H9 (cell line): Measurements from ENCODE around the gene MYO1D. TPM values are rescaled to one million over a fixed set of nuclear protein-coding genes. Genes with fewer than 3 reads are reported as not detected.

Experiments used
- DNase-seq: peaks from one replicate; pipeline ENCODE4 v3.0.0-alpha.2; 2017
- H2AFZ ChIP-seq: one replicate; pipeline ENCODE4 v1.6.1; 2013; ENCODE audit warnings: mild to moderate bottlenecking, low read length, control low read depth, moderate library complexity
- H2AK5ac ChIP-seq: 2 replicates; pipeline ENCODE4 v1.6.1; 2013; ENCODE audit warnings: low read length, control low read depth, mixed read lengths; ENCODE audit not compliant: insufficient read length
- H2BK120ac ChIP-seq: one replicate; pipeline ENCODE4 v1.6.1; 2013; ENCODE audit warnings: low read depth, mild to moderate bottlenecking, low read length, control low read depth, inconsistent platforms; ENCODE audit not compliant: poor library complexity, severe bottlenecking
- H2BK12ac ChIP-seq: 2 replicates; pipeline ENCODE4 v1.6.1; 2013; ENCODE audit warnings: low read length, control low read depth, mixed read lengths, low read depth; ENCODE audit not compliant: insufficient read length
- H2BK15ac ChIP-seq: 2 replicates; pipeline ENCODE4 v1.6.1; 2013; ENCODE audit warnings: low read depth, low read length, control low read depth
- H2BK20ac ChIP-seq: one replicate; pipeline ENCODE4 v1.6.1; 2013; ENCODE audit warnings: low read depth, mild to moderate bottlenecking, low read length, control low read depth, inconsistent platforms; ENCODE audit not compliant: poor library complexity, severe bottlenecking
- H2BK5ac ChIP-seq: 2 replicates; pipeline ENCODE4 v1.6.1; 2013; ENCODE audit warnings: low read length, control low read depth, mixed read lengths; ENCODE audit not compliant: insufficient read length
- H3K14ac ChIP-seq: 2 replicates; pipeline ENCODE4 v1.6.1; 2013; ENCODE audit warnings: low read length, control low read depth; ENCODE audit not compliant: insufficient read depth
- H3K18ac ChIP-seq: 2 replicates; pipeline ENCODE4 v1.6.1; 2013; ENCODE audit warnings: low read depth, mild to moderate bottlenecking, mixed read lengths, low read length, control low read depth; ENCODE audit not compliant: insufficient read length
- H3K23ac ChIP-seq: 2 replicates; pipeline ENCODE4 v1.6.1; 2013; ENCODE audit warnings: low read length, control low read depth, mixed read lengths, low read depth; ENCODE audit not compliant: insufficient read length
- H3K23me2 ChIP-seq: 2 replicates; pipeline ENCODE4 v1.6.1; 2013; ENCODE audit warnings: low read depth, mild to moderate bottlenecking, mixed read lengths, low read length, control low read depth; ENCODE audit not compliant: insufficient read length, poor library complexity, severe bottlenecking
- H3K27ac ChIP-seq: 2 replicates; pipeline ENCODE4 v1.5.1; 2013; ENCODE audit warnings: low read length, control low read depth, mixed read lengths, low read depth; ENCODE audit not compliant: insufficient read length
- H3K27me3 ChIP-seq: 2 replicates; pipeline ENCODE4 v1.6.1; 2013; ENCODE audit warnings: low read length, control low read depth, inconsistent platforms; ENCODE audit not compliant: insufficient read depth
- H3K4ac ChIP-seq: 2 replicates; pipeline ENCODE4 v1.6.1; 2013; ENCODE audit warnings: low read depth, mild to moderate bottlenecking, control low read depth, inconsistent platforms, low read length, moderate library complexity
- H3K4me1 ChIP-seq: 2 replicates; pipeline ENCODE4 v1.6.1; 2013; ENCODE audit warnings: low read length, control low read depth, inconsistent platforms; ENCODE audit not compliant: insufficient read depth
- H3K4me2 ChIP-seq: 2 replicates; pipeline ENCODE4 v1.6.1; 2013; ENCODE audit warnings: low read length, control low read depth, mixed read lengths; ENCODE audit not compliant: insufficient read length, insufficient read depth
- H3K56ac ChIP-seq: 2 replicates; pipeline ENCODE4 v1.6.1; 2013; ENCODE audit warnings: low read depth, mild to moderate bottlenecking, mixed read lengths, low read length, control low read depth; ENCODE audit not compliant: insufficient read length
- H3K79me1 ChIP-seq: 2 replicates; pipeline ENCODE4 v1.6.1; 2013; ENCODE audit warnings: low read depth, mild to moderate bottlenecking, moderate library complexity, low read length, control low read depth, inconsistent platforms; ENCODE audit not compliant: insufficient read depth, poor library complexity, severe bottlenecking
- H3K79me2 ChIP-seq: 2 replicates; pipeline ENCODE4 v1.6.1; 2013; ENCODE audit warnings: low read length, control low read depth, inconsistent platforms; ENCODE audit not compliant: insufficient read depth
- H3K9ac ChIP-seq: 2 replicates; pipeline ENCODE4 v1.6.1; 2013; ENCODE audit warnings: low read length, control low read depth, mixed read lengths; ENCODE audit not compliant: insufficient read length; ENCODE audit errors: extremely low read depth
- H3K9me3 ChIP-seq: one replicate; pipeline ENCODE4 v1.6.1; 2013; ENCODE audit warnings: low read depth, low read length, inconsistent platforms; ENCODE audit not compliant: control insufficient read depth
- H3T11ph ChIP-seq: one replicate; pipeline ENCODE4 v1.6.1; 2013; ENCODE audit warnings: mild to moderate bottlenecking, low read length, control low read depth, inconsistent platforms
- H4K20me1 ChIP-seq: one replicate; pipeline ENCODE4 v1.6.1; 2013; ENCODE audit not compliant: control insufficient read depth, insufficient read length, insufficient read depth
- H4K5ac ChIP-seq: 2 replicates; pipeline ENCODE4 v1.6.1; 2013; ENCODE audit warnings: low read depth, mild to moderate bottlenecking, mixed read lengths, low read length, control low read depth; ENCODE audit not compliant: insufficient read length
- H4K8ac ChIP-seq: replicated peaks from 2 replicates; pipeline ENCODE4 v1.6.1; 2013; ENCODE audit warnings: low read length, control low read depth, mixed read lengths, low read depth; ENCODE audit not compliant: insufficient read length
- H4K91ac ChIP-seq: 2 replicates; pipeline ENCODE4 v1.6.1; 2013; ENCODE audit warnings: low read depth, mild to moderate bottlenecking, moderate library complexity, mixed read lengths, low read length, control low read depth; ENCODE audit not compliant: insufficient read length
- H3K27ac Mint-ChIP-seq, 3 experiments: 2 replicates in 2 of 3; 3 replicates in 1 of 3; pipeline ENCODE4 v1.8.0; 2020 to 2021; ENCODE audit warnings: mixed read lengths in 3 of 3, mild to moderate bottlenecking in 1 of 3, moderate library complexity in 1 of 3
- H3K27me3 Mint-ChIP-seq: 2 replicates; pipeline ENCODE4 v1.8.0; 2021; ENCODE audit warnings: low read depth, mild to moderate bottlenecking, moderate library complexity, mixed read lengths
- H3K36me3 Mint-ChIP-seq, 3 experiments: 2 replicates in 2 of 3; 3 replicates in 1 of 3; pipeline ENCODE4 v1.8.0; 2020 to 2021; ENCODE audit warnings: low read depth in 3 of 3, mixed read lengths in 3 of 3; ENCODE audit not compliant: insufficient read depth in 1 of 3
- H3K4me1 Mint-ChIP-seq, 2 experiments: 2 replicates each; pipeline ENCODE4 v1.8.0; 2020; ENCODE audit warnings: mixed read lengths in 2 of 2
- H3K4me3 Mint-ChIP-seq, 2 experiments: 2 replicates in 1 of 2; 3 replicates in 1 of 2; pipeline ENCODE4 v1.8.0; 2020 to 2021; ENCODE audit warnings: mild to moderate bottlenecking in 2 of 2, mixed read lengths in 2 of 2, moderate library complexity in 1 of 2
- H3K9me3 Mint-ChIP-seq, 2 experiments: 2 replicates in 1 of 2; 3 replicates in 1 of 2; pipeline ENCODE4 v1.8.0; 2020; ENCODE audit warnings: mild to moderate bottlenecking in 2 of 2, mixed read lengths in 2 of 2, moderate library complexity in 1 of 2
- whole genome bisulfite sequencing: extraction: QIAGEN DNeasy Blood & Tissue Kit; methylation state at CpG from one replicate; pipeline ENCODE4 v1.1.7; 2013; ENCODE audit warnings: missing lambda C conversion rate, low lambda C conversion rate, mixed read lengths; ENCODE audit not compliant: insufficient read length; ENCODE audit errors: extremely low coverage; 5-methylcytosine and 5-hydroxymethylcytosine counted together
- total RNA-seq: library from RNA; stranded (reverse); gene quantifications from 2 replicates; pipeline ENCODE4 v1.2.1, GENCODE V29; 2021
- TF ChIP-seq, protein P1 (sequence below): fragments of 200-600 bp; sonication (generic); conservative IDR thresholded peaks from 3 replicates; pipeline ENCODE4 v1.8.0; 2021; ENCODE audit warnings: antibody characterized with exemption, mild to moderate bottlenecking

MYO1D gene
- total RNA-seq, 1 experiment from 2014 or later, result 19.0 TPM

DNA sequence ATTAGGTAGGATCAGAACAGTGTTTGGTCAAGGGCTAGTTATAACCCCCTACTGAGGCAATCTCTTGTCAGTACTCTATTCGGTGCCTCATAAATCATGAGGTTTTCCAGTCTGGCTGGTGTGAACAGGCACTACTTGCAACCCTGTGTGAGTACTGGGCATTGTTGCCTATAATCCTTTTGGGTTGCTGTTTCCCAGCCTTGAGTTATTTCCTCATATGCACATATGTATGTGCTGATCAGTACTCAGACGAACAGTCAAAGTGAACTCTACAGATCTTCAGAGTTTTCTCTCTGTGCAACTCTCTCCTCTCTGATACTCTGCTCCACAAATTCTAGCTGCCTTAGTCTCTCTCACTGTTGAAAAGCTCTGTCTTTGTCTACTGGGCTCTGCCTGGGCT, 225.8 kb downstream of the MYO1D start:
- Histone ChIP-seq H3K18ac (no peak overlapping the region), H3K14ac (no peak overlapping the region), H4K91ac (no peak overlapping the region), H3K56ac (no peak overlapping the region), H3K79me1 (no peaks in the 10 kb centered on the region), H3K9ac (no peak overlapping the region), H2BK5ac (no peak overlapping the region), H2BK120ac (no peak overlapping the region), H3K79me2 (no peaks in the 10 kb centered on the region), H4K8ac (no peak overlapping the region), H3K9me3 (no peaks in the 10 kb centered on the region), H4K5ac (no peak overlapping the region), H3K4me1 (no peaks in the 10 kb centered on the region), H3K23ac (no peak overlapping the region), H3K23me2 (no peaks in the 10 kb centered on the region), H3T11ph (no peak overlapping the region), H2BK15ac (no peak overlapping the region), H2BK12ac (no peak overlapping the region), H2AK5ac (no peak overlapping the region), H3K4ac (no peak overlapping the region), H3K4me2 (no peak overlapping the region), H2BK20ac (no peak overlapping the region), H3K27ac (no peak overlapping the region), H4K20me1 (no peaks in the 10 kb centered on the region), H3K27me3 (no peaks in the 10 kb centered on the region), H2AFZ (no peak overlapping the region)
- Mint-ChIP-seq H3K27ac (peak overlapping the region in 1 of 3 experiments; percentile 69; a peak in 4 of 7 replicates), H3K36me3 (peaks cover 22 to 45% (median 43%) of the 10 kb centered on the region in 3 experiments), H3K4me1 (no peaks in the 10 kb centered on the region), H3K4me3 (no peak overlapping the region), H3K27me3 (no peaks in the 10 kb centered on the region), H3K9me3 (peaks cover 11 to 12% of the 10 kb centered on the region in 2 experiments)
- whole genome bisulfite sequencing, result no CpG with 5 or more reads among the region's 2 CpGs
- TF ChIP-seq, protein P1, sequence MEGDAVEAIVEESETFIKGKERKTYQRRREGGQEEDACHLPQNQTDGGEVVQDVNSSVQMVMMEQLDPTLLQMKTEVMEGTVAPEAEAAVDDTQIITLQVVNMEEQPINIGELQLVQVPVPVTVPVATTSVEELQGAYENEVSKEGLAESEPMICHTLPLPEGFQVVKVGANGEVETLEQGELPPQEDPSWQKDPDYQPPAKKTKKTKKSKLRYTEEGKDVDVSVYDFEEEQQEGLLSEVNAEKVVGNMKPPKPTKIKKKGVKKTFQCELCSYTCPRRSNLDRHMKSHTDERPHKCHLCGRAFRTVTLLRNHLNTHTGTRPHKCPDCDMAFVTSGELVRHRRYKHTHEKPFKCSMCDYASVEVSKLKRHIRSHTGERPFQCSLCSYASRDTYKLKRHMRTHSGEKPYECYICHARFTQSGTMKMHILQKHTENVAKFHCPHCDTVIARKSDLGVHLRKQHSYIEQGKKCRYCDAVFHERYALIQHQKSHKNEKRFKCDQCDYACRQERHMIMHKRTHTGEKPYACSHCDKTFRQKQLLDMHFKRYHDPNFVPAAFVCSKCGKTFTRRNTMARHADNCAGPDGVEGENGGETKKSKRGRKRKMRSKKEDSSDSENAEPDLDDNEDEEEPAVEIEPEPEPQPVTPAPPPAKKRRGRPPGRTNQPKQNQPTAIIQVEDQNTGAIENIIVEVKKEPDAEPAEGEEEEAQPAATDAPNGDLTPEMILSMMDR, result no peak
- DNase-seq, result no peak
